Heart left ventricle (tissue), 13 donors: ENCODE measurements around the gene CCDC172.

Experiments used
- CTCF ChIP-seq, 12 donors: fragments of 200-600 bp; sonication (generic) in 4 of 12; IDR thresholded peaks; one replicate each; pipeline versions ENCODE4 v1.5.0 to v1.8.0; 2018 to 2022; ENCODE audit warnings: antibody characterized with exemption in 12 of 12, mild to moderate bottlenecking in 5 of 12
- POLR2A ChIP-seq, 2 donors: fragments of 450-650 bp; IDR thresholded peaks; one replicate each; pipeline ENCODE4 v1.6.1; 2017; ENCODE audit warnings: antibody characterized with exemption in 2 of 2, mild to moderate bottlenecking in 2 of 2, moderate library complexity in 2 of 2
- donor health status: ischemic (EF 13 %, LVEDD 7.1; RV severe dilation, severe dysfunction).
- donor health status: DM: no; HTN: yes; CAD: no.
- donor health status: DM: no; HTN: no; CAD: no.
- donor health status: ischemic (EF 25% LVEDD 6.9; RV normal size, moderate dysfunction).
- donor health status: ischemic (EF 25% LVEDD 5.7; RV mildly dilated, moderate dysfunction).
- donor health status: ischemic (EF 35%, LVEDD 5.7; RV mildly dilated, moderate dysfunction).
- donor health status: nonischemic (EF 11% LVEDD 7.7; RV severe dilation, severe dysfunction).
- donor health status: DM: yes; HTN: yes; CAD: no.
- donor health status: PGD.
- donor health status: ischemic (EF 29% LVEDD 5.4; RV normal size, mild dysfunction).
- donor health status: nonischemic (EF 23%, LVEDD 6.1; RV moderate dilation, normal function).

GRCh38 chr10:116352125-116352524, 27.9 kb downstream of the CCDC172 start:
- TF ChIP-seq CTCF (IDR thresholded peaks at IDR 0.05) (no peak), POLR2A (IDR thresholded peaks at IDR 0.05) (no peak)
